ENCODE measurements around the gene LPCAT1. TPM values are rescaled to one million over a fixed set of nuclear protein-coding genes. Genes with fewer than 3 reads are reported as not detected.

The LPCAT1 gene
- total RNA-seq, 2 donors from 2014 or later = 78.5 to 124 TPM

GRCh38 chr5:1445313-1445688 lies 78.5 kb downstream of the LPCAT1 start, which contains the start of gene SLC6A3:
Gene SLC6A3 (minus strand): TSS chr5:1445440. CDS start chr5:1443197, 2,243 bp downstream.
- Histone ChIP-seq H3K4me3 (ENCODE audit: low read length) (peak within 1 kb of the TSS; percentile 45), H3K36me3 (ENCODE audit: control insufficient read depth, insufficient read depth, low read length) (no peaks in the 10 kb centered on the region), H3K27me3 (ENCODE audit: control insufficient read depth, insufficient read depth, low read length, poor library complexity, severe bottlenecking) (peaks cover 99% of the 10 kb centered on the region), H3K9ac (ENCODE audit: extremely low read depth, low read length, poor library complexity, severe bottlenecking) (no peak within 1 kb of the TSS), H3K27ac (ENCODE audit: low read depth, low read length) (no peak within 1 kb of the TSS), H3K9me3 (ENCODE audit: control insufficient read depth, low read length) (peaks cover 5% of the 10 kb centered on the region), H3K4me1 (ENCODE audit: control insufficient read depth, insufficient read depth, low read length) (no peaks in the 10 kb centered on the region)
- DNase-seq = peak; percentile 96
- TF ChIP-seq CTCF (conservative IDR thresholded peaks at IDR 0.05) = no peak
- H3K4me3 Mint-ChIP-seq = peak within 1 kb of the TSS; percentile 44
- 0 to 1% methylated on average over 9 to 45 of the region's 52 CpGs for WGBS, 2 experiments (ENCODE audit: insufficient coverage in 1 of 2, insufficient read length in 1 of 2)
- no peak within 1 kb of the TSS for H3K27ac Mint-ChIP-seq
- H3K27me3 Mint-ChIP-seq (ENCODE audit: insufficient read depth) = peaks cover 90% of the 10 kb centered on the region
- H3K36me3 Mint-ChIP-seq (ENCODE audit: low read depth) = no peaks in the 10 kb centered on the region
- peaks cover 2% of the 10 kb centered on the region for H3K4me1 Mint-ChIP-seq
- H3K9me3 Mint-ChIP-seq = no peaks in the 10 kb centered on the region

- 8 to 25% methylated on average over 4 to 68 of the region's 68 CpGs for WGBS, 2 experiments (ENCODE audit: insufficient coverage in 1 of 2, insufficient read length in 1 of 2)
- peaks cover 92% of the 10 kb centered on the region for H3K27me3 ChIP-seq (ENCODE audit: control insufficient read depth, insufficient read depth, low read length, poor library complexity, severe bottlenecking)
- peaks cover 2% of the 10 kb centered on the region for H3K4me1 Mint-ChIP-seq
- H3K4me3 ChIP-seq (ENCODE audit: low read length) = peak overlapping the region; percentile 45
- H3K27me3 Mint-ChIP-seq (ENCODE audit: insufficient read depth) = peaks cover 89% of the 10 kb centered on the region
- no peaks in the 10 kb centered on the region for H3K36me3 ChIP-seq (ENCODE audit: control insufficient read depth, insufficient read depth, low read length)
- no peak for TF ChIP-seq CTCF (conservative IDR thresholded peaks at IDR 0.05)
- no peak overlapping the region for H3K27ac Mint-ChIP-seq
- H3K36me3 Mint-ChIP-seq (ENCODE audit: low read depth) = no peaks in the 10 kb centered on the region
- H3K4me3 Mint-ChIP-seq = peak overlapping the region; percentile 44
- H3K4me1 ChIP-seq (ENCODE audit: control insufficient read depth, insufficient read depth, low read length) = no peaks in the 10 kb centered on the region
- H3K9me3 Mint-ChIP-seq = no peaks in the 10 kb centered on the region
- H3K27ac ChIP-seq (ENCODE audit: low read depth, low read length) = no peak overlapping the region
- no peak overlapping the region for H3K9ac ChIP-seq (ENCODE audit: extremely low read depth, low read length, poor library complexity, severe bottlenecking)
- H3K9me3 ChIP-seq (ENCODE audit: control insufficient read depth, low read length) = peaks cover 8% of the 10 kb centered on the region
- peak; percentile 62 for DNase-seq
Measured at GRCh38 chr5:1444361-1445189, 79.2 kb downstream of the LPCAT1 start.

GRCh38 chr5:1443991-1444360 lies 79.8 kb downstream of the LPCAT1 start:
- Histone ChIP-seq H3K27ac (ENCODE audit: low read depth, low read length) (no peak overlapping the region), H3K4me3 (ENCODE audit: low read length) (peak overlapping the region; percentile 45), H3K36me3 (ENCODE audit: control insufficient read depth, insufficient read depth, low read length) (no peaks in the 10 kb centered on the region), H3K9me3 (ENCODE audit: control insufficient read depth, low read length) (peaks cover 8% of the 10 kb centered on the region), H3K27me3 (ENCODE audit: control insufficient read depth, insufficient read depth, low read length, poor library complexity, severe bottlenecking) (peaks cover 86% of the 10 kb centered on the region), H3K9ac (ENCODE audit: extremely low read depth, low read length, poor library complexity, severe bottlenecking) (no peak overlapping the region), H3K4me1 (ENCODE audit: control insufficient read depth, insufficient read depth, low read length) (no peaks in the 10 kb centered on the region)
- H3K36me3 Mint-ChIP-seq (ENCODE audit: low read depth) = no peaks in the 10 kb centered on the region
- 0 to 64% methylated on average over 1 to 15 of the region's 15 CpGs for WGBS, 2 experiments (ENCODE audit: insufficient coverage in 1 of 2, insufficient read length in 1 of 2)
- H3K9me3 Mint-ChIP-seq = no peaks in the 10 kb centered on the region
- TF ChIP-seq CTCF (conservative IDR thresholded peaks at IDR 0.05) = no peak
- peak overlapping the region; percentile 44 for H3K4me3 Mint-ChIP-seq
- H3K27ac Mint-ChIP-seq = no peak overlapping the region
- peaks cover 2% of the 10 kb centered on the region for H3K4me1 Mint-ChIP-seq
- H3K27me3 Mint-ChIP-seq (ENCODE audit: insufficient read depth) = peaks cover 84% of the 10 kb centered on the region
- DNase-seq = peak; percentile 45

Data from endodermal cell (in vitro differentiated cells).